Right lobe of liver (tissue), 6 donors: ENCODE data around the gene HABP4. TPM values are rescaled to one million over a fixed set of nuclear protein-coding genes. Genes with fewer than 3 reads are reported as not detected.

ENCODE experiments used
- ATAC-seq, 4 donors: fragments of 200-7000 bp; cut with Tn5 transposase; one replicate each; pipeline ENCODE4 v1.9.1; 2020; ENCODE audit warnings: mild to moderate bottlenecking in 4 of 4, moderate library complexity in 4 of 4
- DNase-seq, 3 donors: peaks; one replicate each; pipeline ENCODE4 v3.0.0-alpha.2; 2020
- H3K27ac ChIP-seq, 3 donors: fragments of 200-600 bp; one replicate each; pipeline ENCODE4 v1.8.0; 2022
- H3K27me3 ChIP-seq, 2 donors: fragments of 200-600 bp; one replicate each; pipeline ENCODE4 v1.8.0; 2022
- H3K36me3 ChIP-seq, 4 donors: fragments of 200-600 bp; sonication (generic) in 1 of 4; one replicate each; pipeline versions ENCODE4 v1.5.1 to v1.8.0; 2017 to 2022; ENCODE audit warnings: control low read depth in 1 of 4
- H3K4me1 ChIP-seq, 4 donors: fragments of 200-600 bp; sonication (generic) in 1 of 4; one replicate each; pipeline versions ENCODE4 v1.5.1 to v1.8.0; 2017 to 2022; ENCODE audit warnings: control low read depth in 1 of 4
- H3K4me3 ChIP-seq, 3 donors: fragments of 200-600 bp; one replicate each; pipeline ENCODE4 v1.8.0; 2022
- H3K9me3 ChIP-seq, 4 donors: fragments of 200-600 bp; sonication (generic) in 1 of 4; one replicate each; pipeline versions ENCODE4 v1.5.1 to v1.8.0; 2017 to 2022; ENCODE audit warnings: control low read depth in 1 of 4
- POLR2A ChIP-seq: fragments of 450-650 bp; IDR thresholded peaks from one replicate; pipeline ENCODE4 v1.6.1; 2017; ENCODE audit warnings: antibody characterized with exemption, mild to moderate bottlenecking
- WGBS: methylation state at CpG from one replicate; pipeline ENCODE4 v1.1.6; 2018; ENCODE audit warnings: low coverage, low lambda C conversion rate; ENCODE audit not compliant: insufficient coverage; ENCODE audit errors: missing lambda C conversion rate; 5-methylcytosine and 5-hydroxymethylcytosine counted together
- intact Hi-C, 2 donors: fragments of 100-400 bp; cut with DNase I; formaldehyde crosslinking; loops; one replicate each; pipeline versions ENCODE4 v1.11.2 to v1.14.1; 2022
- total RNA-seq, 6 experiments: library from RNA; depleted of rRNA in 2 of 6; stranded (reverse); fragments of >200 nt in 2 of 6; fragmentation: NEBNext Ultra II Directional in 3 of 6; extraction: Animal tissue kit (Norgen Biotek cat#: 25700) in 3 of 6; gene quantifications; one replicate each; pipeline versions ENCODE4 v1.1.0 to v1.2.4, GENCODE V29; 2016 to 2023
- TF ChIP-seq, protein P1 (sequence below), 4 donors: fragments of 200-600 bp in 3 of 4; fragments of 450-650 bp in 1 of 4; IDR thresholded peaks; one replicate each; pipeline versions ENCODE4 v1.5.1 to v1.8.0; 2016 to 2022; ENCODE audit warnings: antibody characterized with exemption in 4 of 4, mild to moderate bottlenecking in 2 of 4
- donor health status: DM: no; HTN: yes; CAD: no.
- donor health status: DM: no; HTN: no; CAD: no.
- donor health status: DM: no; HTN: no; CAD: no.
- donor health status: DM: no; HTN: yes; CAD: no.
- donor health status: DM: no; HTN: yes; CAD: no.

HABP4 gene
- total RNA-seq, 6 experiments from 2014 or later: 1.4 to 6.2 (median 4.7) TPM

GRCh38 chr9:96503918-96504317, 53.9 kb downstream of the HABP4 start:
- Histone ChIP-seq H3K27me3 (no peaks in the 10 kb centered on the region), H3K9me3 (no peaks in the 10 kb centered on the region), H3K36me3 (no peaks in the 10 kb centered on the region), H3K27ac (no peak overlapping the region), H3K4me1 (no peaks in the 10 kb centered on the region), H3K4me3 (no peak overlapping the region)
- TF ChIP-seq POLR2A: no peak
- TF ChIP-seq, protein P1, sequence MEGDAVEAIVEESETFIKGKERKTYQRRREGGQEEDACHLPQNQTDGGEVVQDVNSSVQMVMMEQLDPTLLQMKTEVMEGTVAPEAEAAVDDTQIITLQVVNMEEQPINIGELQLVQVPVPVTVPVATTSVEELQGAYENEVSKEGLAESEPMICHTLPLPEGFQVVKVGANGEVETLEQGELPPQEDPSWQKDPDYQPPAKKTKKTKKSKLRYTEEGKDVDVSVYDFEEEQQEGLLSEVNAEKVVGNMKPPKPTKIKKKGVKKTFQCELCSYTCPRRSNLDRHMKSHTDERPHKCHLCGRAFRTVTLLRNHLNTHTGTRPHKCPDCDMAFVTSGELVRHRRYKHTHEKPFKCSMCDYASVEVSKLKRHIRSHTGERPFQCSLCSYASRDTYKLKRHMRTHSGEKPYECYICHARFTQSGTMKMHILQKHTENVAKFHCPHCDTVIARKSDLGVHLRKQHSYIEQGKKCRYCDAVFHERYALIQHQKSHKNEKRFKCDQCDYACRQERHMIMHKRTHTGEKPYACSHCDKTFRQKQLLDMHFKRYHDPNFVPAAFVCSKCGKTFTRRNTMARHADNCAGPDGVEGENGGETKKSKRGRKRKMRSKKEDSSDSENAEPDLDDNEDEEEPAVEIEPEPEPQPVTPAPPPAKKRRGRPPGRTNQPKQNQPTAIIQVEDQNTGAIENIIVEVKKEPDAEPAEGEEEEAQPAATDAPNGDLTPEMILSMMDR (IDR thresholded peaks at IDR 0.05): no peak
- intact Hi-C loops: no loop called here
- no peak for DNase-seq
- no peak for ATAC-seq
- 93% methylated on average over 10 of the region's 11 CpGs for WGBS

DNA sequence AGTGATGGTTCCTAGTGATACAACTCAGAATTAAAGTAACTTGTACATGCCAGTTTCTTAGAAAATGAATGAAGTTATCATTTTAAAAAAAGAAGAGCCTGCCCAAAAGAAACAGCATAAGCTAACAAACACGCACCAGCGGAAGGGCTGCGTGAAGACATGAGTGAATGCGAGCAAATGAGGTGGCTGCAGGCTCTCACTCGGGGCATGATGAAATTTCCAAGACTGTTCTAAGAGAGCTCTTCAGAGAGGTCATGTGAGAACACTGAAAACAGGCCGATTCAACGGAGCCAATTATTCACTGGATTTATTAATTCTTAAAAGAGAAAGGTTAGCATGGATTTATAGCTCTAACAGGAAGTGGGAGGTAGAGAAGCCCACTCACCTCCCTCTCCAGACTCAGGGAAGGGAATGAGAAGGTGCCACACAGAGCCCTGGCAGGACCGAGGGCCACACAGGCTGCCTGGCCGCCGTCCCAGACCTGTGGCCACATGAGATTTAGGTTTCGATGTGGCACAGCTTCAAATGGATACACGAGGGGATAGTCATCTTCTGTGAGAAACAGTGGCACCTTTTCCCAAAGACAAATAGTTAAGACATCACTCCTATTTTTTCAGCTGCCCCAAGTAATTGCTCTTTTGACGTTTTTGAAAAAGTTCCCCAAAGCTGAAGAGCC, 55.5 kb downstream of the HABP4 start:
- peaks cover 0 to 10% (median 0%) of the 10 kb centered on the region in 4 donors for H3K36me3 ChIP-seq
- no peak for ATAC-seq

GRCh38 chr9:96508227-96508940, 58.4 kb downstream of the HABP4 start:
- ATAC-seq (peak in 2 of 4 donors; percentile 21 to 56), DNase-seq (no peak)
- Histone ChIP-seq H3K4me3 (no peak overlapping the region), H3K27ac (no peak overlapping the region), H3K9me3 (no peaks in the 10 kb centered on the region), H3K36me3 (peaks cover 0 to 13% (median 0%) of the 10 kb centered on the region in 4 donors), H3K27me3 (no peaks in the 10 kb centered on the region), H3K4me1 (no peaks in the 10 kb centered on the region)
- 75% methylated on average over 10 of the region's 14 CpGs for WGBS
- intact Hi-C loops: no loop called here
- TF ChIP-seq, protein P1 (IDR thresholded peaks at IDR 0.05): no peak
- TF ChIP-seq POLR2A: no peak

More for the DNA sequence above, 55.5 kb downstream of the HABP4 start:
- no peaks in the 10 kb centered on the region for H3K4me1 ChIP-seq
- H3K27me3 ChIP-seq: no peaks in the 10 kb centered on the region
- DNase-seq: no peak
- no peaks in the 10 kb centered on the region for H3K9me3 ChIP-seq
- 94% methylated on average over 13 of the region's 13 CpGs for WGBS
- H3K4me3 ChIP-seq: no peak overlapping the region
- no peak overlapping the region for H3K27ac ChIP-seq
- no peak for TF ChIP-seq POLR2A
- TF ChIP-seq, protein P1 (IDR thresholded peaks at IDR 0.05): no peak
- intact Hi-C loops: no loop called here

DNA sequence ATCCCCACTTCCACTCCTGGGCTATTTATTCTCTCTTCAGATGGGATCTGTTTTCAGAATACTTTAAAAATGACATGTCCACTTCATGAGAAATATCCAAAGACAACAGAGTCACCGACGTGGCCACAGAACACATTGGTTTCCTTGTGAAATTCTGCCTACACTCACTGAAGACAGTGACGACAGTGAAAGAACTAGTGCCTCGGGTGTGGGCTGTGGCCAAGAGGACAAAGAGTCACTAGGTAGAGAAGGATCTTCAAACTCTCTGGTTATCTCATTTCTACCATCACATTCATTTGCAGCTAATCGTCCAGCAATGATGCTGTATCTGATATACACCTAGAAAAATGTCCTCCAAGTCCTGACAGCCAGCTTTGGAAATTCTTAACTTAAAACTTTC, 59.1 kb downstream of the HABP4 start:
- H3K4me3 ChIP-seq: no peak overlapping the region
- no peaks in the 10 kb centered on the region for H3K27me3 ChIP-seq
- H3K4me1 ChIP-seq: no peaks in the 10 kb centered on the region
- DNase-seq: no peak
- 85% methylated on average over 4 of the region's 5 CpGs for WGBS
- peaks cover 0 to 19% (median 0%) of the 10 kb centered on the region in 4 donors for H3K36me3 ChIP-seq
- ATAC-seq: no peak
- H3K9me3 ChIP-seq: no peaks in the 10 kb centered on the region
- TF ChIP-seq, protein P1 (IDR thresholded peaks at IDR 0.05): no peak
- no peak for TF ChIP-seq POLR2A
- intact Hi-C loops: no loop called here
- no peak overlapping the region for H3K27ac ChIP-seq
